A549 (cell line): ENCODE data around the gene CFAP58. TPM values are rescaled to one million over a fixed set of nuclear protein-coding genes. Genes with fewer than 3 reads are reported as not detected.
"Not testable (repeated sequence)": the region's sequence is repeated elsewhere in the genome, so short reads cannot be mapped to it uniquely, and the experiment has no call there.

Experiments used
- ATAC-seq, 2 experiments: fragments of 200-7000 bp in 1 of 2; fragments of >200 bp in 1 of 2; cut with Nextera tagmentation in 1 of 2; cut with Tn5 transposase in 1 of 2; 3 replicates each; pipeline versions ENCODE4 v1.8.0 to v1.9.1; 2018 to 2020; ENCODE audit warnings: mild to moderate bottlenecking in 1 of 2, moderate library complexity in 1 of 2
- CTCF ChIA-PET: fragments of 300-600 bp; sonication (Branson Sonifier 250); formaldehyde crosslinking; extraction: SDS; loops from one replicate; lab custom pipeline; 2021; ENCODE audit warnings: antibody characterized with exemption, inconsistent platforms; lab: Yijun Ruan, JAX
- POLR2A ChIA-PET: fragments of 350-600 bp; formaldehyde crosslinking; extraction: SDS; loops from one replicate; lab custom pipeline; 2021; ENCODE audit warnings: antibody characterized with exemption, inconsistent platforms; lab: Yijun Ruan, JAX
- DNase-seq, 2 experiments: peaks; one replicate each; pipeline versions ENCODE4 v3.0.0 to v3.0.0-alpha.2; 2011 to 2016; ENCODE audit warnings: low read depth in 1 of 2, low spot score in 1 of 2
- FAIRE-seq: peaks from 2 replicates; lab custom pipeline; 2011; peaks lifted over from hg19 to GRCh38; lab: Jason Lieb, UNC
- H3K27ac ChIP-seq, 2 experiments: fragments of >200 bp; sonication (Bioruptor Twin); formaldehyde crosslinking; 3 replicates each; pipeline ENCODE4 v1.5.1; 2016 to 2017
- H3K4me1 ChIP-seq: fragments of >200 bp; sonication (Bioruptor Twin); formaldehyde crosslinking; 3 replicates; pipeline ENCODE4 v1.6.1; 2016
- H3K4me2 ChIP-seq: fragments of >200 bp; sonication (Bioruptor Twin); formaldehyde crosslinking; 3 replicates; pipeline ENCODE4 v1.6.1; 2016
- H3K4me3 ChIP-seq: fragments of >200 bp; sonication (Bioruptor Twin); formaldehyde crosslinking; 3 replicates; pipeline ENCODE4 v1.5.1; 2016
- H3K9me3 ChIP-seq: fragments of >200 bp; sonication (Bioruptor Twin); formaldehyde crosslinking; 3 replicates; pipeline ENCODE4 v1.6.1; 2016
- BHLHE40 ChIP-seq: IDR thresholded peaks from 2 replicates; pipeline ENCODE4 v1.6.1; 2012; ENCODE audit warnings: low read depth, low read length, inconsistent platforms
- CHD2 ChIP-seq: fragments of 150-350 bp; IDR thresholded peaks from 2 replicates; pipeline ENCODE4 v1.6.1; 2014; ENCODE audit warnings: low read length; ENCODE audit not compliant: partially characterized antibody
- EP300 ChIP-seq, 2 experiments: fragments of >200 bp; sonication (Bioruptor Twin); formaldehyde crosslinking; IDR thresholded peaks; 2 replicates in 1 of 2; 3 replicates in 1 of 2; pipeline ENCODE4 v1.6.1; 2016 to 2017
- ESRRA ChIP-seq: fragments of 150-350 bp; IDR thresholded peaks from 2 replicates; pipeline ENCODE4 v1.6.1; 2014; ENCODE audit warnings: mild to moderate bottlenecking, low read length, borderline replicate concordance
- FOSL2 ChIP-seq, 2 experiments: fragments of 450-650 bp in 1 of 2; fragments of >200 bp in 1 of 2; sonication (Bioruptor Twin) in 1 of 2; formaldehyde crosslinking; IDR thresholded peaks; 2 replicates each; pipeline versions ENCODE4 v1.5.0 to v1.6.1; 2016 to 2020; ENCODE audit warnings: mild to moderate bottlenecking in 1 of 2, moderate library complexity in 1 of 2
- HDAC2 ChIP-seq: fragments of 200-600 bp; sonication (generic); IDR thresholded peaks from 2 replicates; pipeline ENCODE4 v1.6.1; 2016
- MAFK ChIP-seq: fragments of 450-650 bp; IDR thresholded peaks from 2 replicates; pipeline ENCODE4 v1.6.1; 2014; ENCODE audit not compliant: partially characterized antibody
- PHF8 ChIP-seq: fragments of 200-600 bp; sonication (generic); IDR thresholded peaks from 2 replicates; pipeline ENCODE4 v1.6.1; 2016; ENCODE audit warnings: low read depth, mild to moderate bottlenecking, antibody characterized with exemption, moderate library complexity, borderline replicate concordance
- SREBF2 ChIP-seq: fragments of 450-650 bp; IDR thresholded peaks from 2 replicates; pipeline ENCODE4 v1.6.1; 2014; ENCODE audit warnings: mild to moderate bottlenecking, moderate library complexity
- ZC3H11A ChIP-seq: fragments of 450-650 bp; IDR thresholded peaks from 2 replicates; pipeline ENCODE4 v1.6.1; 2014; ENCODE audit warnings: antibody characterized with exemption, mild to moderate bottlenecking
- ZNF302 ChIP-seq: fragments of 250-450 bp; sonication (Bioruptor Pico); IDR thresholded peaks from 2 replicates; pipeline ENCODE4 v1.9.0; 2021; ENCODE audit warnings: inconsistent platforms, mild to moderate bottlenecking, moderate library complexity
- WGBS: methylation state at CpG from one replicate; pipeline ENCODE4 v1.1.6; 2017; ENCODE audit errors: missing lambda C conversion rate; 5-methylcytosine and 5-hydroxymethylcytosine counted together
- polyA plus RNA-seq, 4 experiments: library from polyadenylated mRNA; depleted of rRNA in 3 of 4; stranded (reverse); fragments of >200 nt; fragmentation: RNase III in 1 of 4; extraction: RNeasy Plus Mini Kit Qiagen cat#74134 plus additional on column Dnase treatment in 1 of 4; gene quantifications; 2 replicates in 3 of 4; 3 replicates in 1 of 4; pipeline ENCODE4 v1.2.3, GENCODE V29; 2011 to 2017
- TF ChIP-seq, protein P1 (sequence below): IDR thresholded peaks from 2 replicates; pipeline ENCODE4 v1.6.1; 2012
- TF ChIP-seq, protein P2 (sequence below): fragments of 200-600 bp; sonication (generic); IDR thresholded peaks from 2 replicates; pipeline ENCODE4 v1.6.1; 2016; ENCODE audit warnings: antibody characterized with exemption, mild to moderate bottlenecking, moderate library complexity

The CFAP58 gene
- polyA plus RNA-seq, 2 of the 4 experiments (the other 2 are of a cell fraction) = 0.22 to 0.25 TPM

DNA sequence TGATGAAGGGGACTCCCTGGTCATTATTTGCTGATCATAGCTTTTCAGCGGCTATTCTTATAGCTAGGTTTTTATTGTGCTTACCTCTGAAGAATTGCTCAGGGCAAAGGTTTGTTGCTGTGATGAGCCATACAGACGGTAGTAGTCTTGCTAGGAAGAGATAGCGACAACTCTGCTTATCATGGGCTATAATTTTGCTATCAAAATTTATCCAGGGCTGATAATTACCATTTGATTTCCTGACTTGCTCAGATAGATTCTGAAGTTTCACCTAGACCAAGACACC, 103.9 kb downstream of the CFAP58 start:
- CTCF ChIA-PET = no interaction called here
- no peak for TF ChIP-seq ZC3H11A
- TF ChIP-seq MAFK = peak; percentile 21
- FAIRE-seq (no peak), ATAC-seq (no peak), DNase-seq (no peak)
- 29% methylated on average over 3 of the region's 3 CpGs for WGBS
- Histone ChIP-seq H3K4me3 (no peak overlapping the region), H3K27ac (no peak overlapping the region), H3K4me1 (no peaks in the 10 kb centered on the region), H3K4me2 (no peak overlapping the region), H3K9me3 (no peaks in the 10 kb centered on the region)
- POLR2A ChIA-PET = no interaction called here

DNA sequence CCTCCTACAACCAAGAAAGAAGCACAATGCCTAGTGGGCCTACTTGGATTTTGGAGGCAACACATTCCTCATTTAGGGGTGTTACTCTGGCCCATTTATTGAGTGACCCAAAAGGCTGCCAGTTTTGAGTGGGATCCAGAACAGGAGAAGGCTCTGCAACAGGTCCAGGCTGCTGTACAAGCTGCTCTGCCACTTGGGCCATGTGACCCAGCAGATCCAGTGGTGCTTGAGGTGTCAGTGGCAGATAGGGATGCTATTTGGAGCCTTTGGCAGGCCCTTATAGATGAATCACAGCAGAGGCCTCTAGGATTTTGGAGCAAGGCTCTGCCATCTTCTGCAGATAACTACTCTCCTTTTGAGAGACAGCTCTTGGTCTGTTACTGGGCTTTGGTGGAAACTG, 111.9 kb downstream of the CFAP58 start:
- H3K4me1 ChIP-seq, H3K9me3 ChIP-seq, POLR2A ChIA-PET, FAIRE-seq, H3K4me3 ChIP-seq, CTCF ChIA-PET, H3K4me2 ChIP-seq, ATAC-seq, H3K27ac ChIP-seq, DNase-seq: not testable (repeated sequence)

DNA sequence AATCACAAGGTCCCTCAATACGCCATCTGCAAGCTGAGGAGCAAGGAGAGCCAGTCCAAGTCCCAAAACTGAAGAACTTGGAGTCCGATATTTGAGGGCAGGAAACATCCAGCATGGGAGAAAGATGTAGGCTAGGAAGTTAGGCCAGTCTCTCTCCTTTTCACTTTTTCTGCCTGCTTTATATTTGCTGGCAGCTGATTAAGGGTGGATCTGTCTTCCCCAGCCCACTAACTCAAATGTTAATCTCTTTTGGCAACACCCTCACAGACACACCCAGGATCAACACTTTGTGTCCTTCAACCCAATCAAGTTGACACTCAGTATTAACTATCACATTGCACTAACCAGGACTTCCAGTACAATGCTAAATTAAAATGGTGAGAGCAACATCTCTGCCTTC, 115.2 kb downstream of the CFAP58 start:
- DNase-seq, ATAC-seq, H3K27ac ChIP-seq, H3K4me3 ChIP-seq, H3K4me1 ChIP-seq, H3K4me2 ChIP-seq, POLR2A ChIA-PET, H3K9me3 ChIP-seq, CTCF ChIA-PET, FAIRE-seq: not testable (repeated sequence)
- WGBS = 26% methylated on average over 2 of the region's 2 CpGs

GRCh38 chr10:104472505-104472904, 118.9 kb downstream of the CFAP58 start:
- no peak overlapping the region for H3K27ac ChIP-seq
- POLR2A ChIA-PET = no interaction called here
- no peaks in the 10 kb centered on the region for H3K9me3 ChIP-seq
- peak in 1 of 2 experiments; percentile 17 for DNase-seq
- H3K4me3 ChIP-seq = no peak overlapping the region
- no peaks in the 10 kb centered on the region for H3K4me1 ChIP-seq
- no peak for FAIRE-seq
- ATAC-seq = peak in 1 of 2 experiments; percentile 47; a peak in 1 of 6 replicates
- TF ChIP-seq FOSL2 (IDR thresholded peaks at IDR 0.05) = no peak
- no peak for TF ChIP-seq FOSL2 (CRISPR knock-in tag; IDR thresholded peaks at IDR 0.05)
- no peak for TF ChIP-seq PHF8
- TF ChIP-seq, protein P1, sequence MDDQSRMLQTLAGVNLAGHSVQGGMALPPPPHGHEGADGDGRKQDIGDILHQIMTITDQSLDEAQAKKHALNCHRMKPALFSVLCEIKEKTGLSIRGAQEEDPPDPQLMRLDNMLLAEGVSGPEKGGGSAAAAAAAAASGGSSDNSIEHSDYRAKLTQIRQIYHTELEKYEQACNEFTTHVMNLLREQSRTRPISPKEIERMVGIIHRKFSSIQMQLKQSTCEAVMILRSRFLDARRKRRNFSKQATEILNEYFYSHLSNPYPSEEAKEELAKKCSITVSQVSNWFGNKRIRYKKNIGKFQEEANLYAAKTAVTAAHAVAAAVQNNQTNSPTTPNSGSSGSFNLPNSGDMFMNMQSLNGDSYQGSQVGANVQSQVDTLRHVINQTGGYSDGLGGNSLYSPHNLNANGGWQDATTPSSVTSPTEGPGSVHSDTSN = no peak
- TF ChIP-seq, protein P2, sequence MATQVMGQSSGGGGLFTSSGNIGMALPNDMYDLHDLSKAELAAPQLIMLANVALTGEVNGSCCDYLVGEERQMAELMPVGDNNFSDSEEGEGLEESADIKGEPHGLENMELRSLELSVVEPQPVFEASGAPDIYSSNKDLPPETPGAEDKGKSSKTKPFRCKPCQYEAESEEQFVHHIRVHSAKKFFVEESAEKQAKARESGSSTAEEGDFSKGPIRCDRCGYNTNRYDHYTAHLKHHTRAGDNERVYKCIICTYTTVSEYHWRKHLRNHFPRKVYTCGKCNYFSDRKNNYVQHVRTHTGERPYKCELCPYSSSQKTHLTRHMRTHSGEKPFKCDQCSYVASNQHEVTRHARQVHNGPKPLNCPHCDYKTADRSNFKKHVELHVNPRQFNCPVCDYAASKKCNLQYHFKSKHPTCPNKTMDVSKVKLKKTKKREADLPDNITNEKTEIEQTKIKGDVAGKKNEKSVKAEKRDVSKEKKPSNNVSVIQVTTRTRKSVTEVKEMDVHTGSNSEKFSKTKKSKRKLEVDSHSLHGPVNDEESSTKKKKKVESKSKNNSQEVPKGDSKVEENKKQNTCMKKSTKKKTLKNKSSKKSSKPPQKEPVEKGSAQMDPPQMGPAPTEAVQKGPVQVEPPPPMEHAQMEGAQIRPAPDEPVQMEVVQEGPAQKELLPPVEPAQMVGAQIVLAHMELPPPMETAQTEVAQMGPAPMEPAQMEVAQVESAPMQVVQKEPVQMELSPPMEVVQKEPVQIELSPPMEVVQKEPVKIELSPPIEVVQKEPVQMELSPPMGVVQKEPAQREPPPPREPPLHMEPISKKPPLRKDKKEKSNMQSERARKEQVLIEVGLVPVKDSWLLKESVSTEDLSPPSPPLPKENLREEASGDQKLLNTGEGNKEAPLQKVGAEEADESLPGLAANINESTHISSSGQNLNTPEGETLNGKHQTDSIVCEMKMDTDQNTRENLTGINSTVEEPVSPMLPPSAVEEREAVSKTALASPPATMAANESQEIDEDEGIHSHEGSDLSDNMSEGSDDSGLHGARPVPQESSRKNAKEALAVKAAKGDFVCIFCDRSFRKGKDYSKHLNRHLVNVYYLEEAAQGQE = no peak
- TF ChIP-seq ESRRA = no peak
- TF ChIP-seq HDAC2 = no peak
- TF ChIP-seq EP300 (IDR thresholded peaks at IDR 0.05) = no peak
- no peak for TF ChIP-seq BHLHE40
- TF ChIP-seq CHD2 = no peak
- TF ChIP-seq SREBF2 = no peak
- TF ChIP-seq ZNF302 (CRISPR knock-in tag) = no peak
- 37% methylated on average over 1 of the region's 1 CpG for WGBS
- CTCF ChIA-PET = no interaction called here
- H3K4me2 ChIP-seq = no peak overlapping the region
